Left colon (tissue), 2 donors: ENCODE data around the gene HEXIM1. TPM values are rescaled to one million over a fixed set of nuclear protein-coding genes. Genes with fewer than 3 reads are reported as not detected.
"Not testable (repeated sequence)": the region's sequence is repeated elsewhere in the genome, so short reads cannot be mapped to it uniquely, and the experiment has no call there.

Source experiments
- ATAC-seq: fragments of 200-7000 bp; cut with Tn5 transposase; one replicate; pipeline ENCODE4 v1.9.1; 2020; ENCODE audit warnings: mild to moderate bottlenecking, moderate library complexity
- DNase-seq, 2 donors: peaks; one replicate each; pipeline ENCODE4 v3.0.0-alpha.2; 2020
- intact Hi-C, 2 donors: fragments of 100-400 bp; cut with DNase I in 1 of 2; cut with micrococcal nuclease in 1 of 2; formaldehyde crosslinking; loops; one replicate each; pipeline versions ENCODE4 v1.11.2 to v1.14.0; 2022; cut with DNase I, micrococcal nuclease
- total RNA-seq, 2 donors: library from RNA; stranded (reverse); fragmentation: NEBNext Ultra II Directional; extraction: Animal tissue kit (Norgen Biotek cat#: 25700); gene quantifications; one replicate each; pipeline ENCODE4 v1.2.1, GENCODE V29; 2021
- donor health status: DM: no; HTN: no; CAD: no.
- donor health status: DM: yes; HTN: yes; CAD: no.

HEXIM1 gene
- total RNA-seq, 2 donors from 2014 or later: 36.1 to 46.7 TPM

DNA sequence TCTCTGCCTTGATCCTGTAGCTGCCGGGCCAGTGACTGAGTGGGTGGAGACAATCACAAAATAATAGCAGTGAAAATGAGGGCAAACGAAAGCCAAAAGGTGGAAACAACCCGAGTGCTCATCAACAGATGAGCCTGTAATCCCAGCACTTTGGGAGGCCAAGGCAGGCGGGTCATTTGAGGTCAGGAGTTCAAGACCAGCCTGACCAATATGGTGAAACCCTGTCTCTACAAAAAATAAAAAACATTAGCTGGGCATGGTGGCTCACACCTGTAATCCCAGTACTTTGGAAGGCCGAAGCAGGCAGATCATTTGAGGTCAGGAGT is 23.5 kb upstream of the HEXIM1 start:
- ATAC-seq, DNase-seq, intact Hi-C loops: not testable (repeated sequence)

DNA sequence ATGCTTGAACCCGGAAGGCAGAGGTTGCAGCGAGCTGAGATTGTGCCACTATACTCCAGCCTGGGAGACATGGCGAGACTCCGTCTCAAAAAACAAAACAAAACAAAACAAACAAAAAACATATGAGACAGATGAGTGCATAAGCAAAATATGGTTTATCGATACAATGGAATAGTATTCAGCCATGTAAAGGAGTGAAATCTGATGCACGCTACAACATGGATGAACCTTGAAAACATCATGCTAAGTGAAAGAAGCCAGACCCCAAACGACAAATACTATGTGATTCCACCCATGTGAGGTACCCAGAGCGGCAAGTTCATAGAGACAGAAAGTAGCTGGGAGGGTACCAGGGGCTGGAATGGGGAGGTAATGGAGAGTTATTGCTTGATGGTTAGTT is 22.8 kb upstream of the HEXIM1 start:
- intact Hi-C loops: no loop called here
- ATAC-seq (no peak), DNase-seq (no peak)

DNA sequence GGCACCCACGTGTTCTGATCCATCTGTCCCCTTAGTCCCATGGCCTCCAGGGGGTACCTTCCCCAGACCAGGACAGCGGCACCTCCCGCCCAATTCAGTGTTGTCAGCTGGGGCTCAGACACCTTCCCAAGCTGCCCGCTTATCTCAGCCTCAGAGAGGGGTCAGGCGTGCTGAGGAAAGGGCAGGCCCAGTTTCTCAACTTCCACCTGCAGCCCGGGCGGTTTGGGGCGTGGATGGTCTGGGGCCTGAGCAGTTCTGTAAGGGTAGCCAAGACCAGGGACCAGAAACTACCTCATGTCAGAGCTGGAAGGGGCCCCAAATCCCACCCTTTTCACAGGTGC is 21.1 kb upstream of the HEXIM1 start:
- intact Hi-C loops: no loop called here
- peak; percentile 6 for ATAC-seq

DNA sequence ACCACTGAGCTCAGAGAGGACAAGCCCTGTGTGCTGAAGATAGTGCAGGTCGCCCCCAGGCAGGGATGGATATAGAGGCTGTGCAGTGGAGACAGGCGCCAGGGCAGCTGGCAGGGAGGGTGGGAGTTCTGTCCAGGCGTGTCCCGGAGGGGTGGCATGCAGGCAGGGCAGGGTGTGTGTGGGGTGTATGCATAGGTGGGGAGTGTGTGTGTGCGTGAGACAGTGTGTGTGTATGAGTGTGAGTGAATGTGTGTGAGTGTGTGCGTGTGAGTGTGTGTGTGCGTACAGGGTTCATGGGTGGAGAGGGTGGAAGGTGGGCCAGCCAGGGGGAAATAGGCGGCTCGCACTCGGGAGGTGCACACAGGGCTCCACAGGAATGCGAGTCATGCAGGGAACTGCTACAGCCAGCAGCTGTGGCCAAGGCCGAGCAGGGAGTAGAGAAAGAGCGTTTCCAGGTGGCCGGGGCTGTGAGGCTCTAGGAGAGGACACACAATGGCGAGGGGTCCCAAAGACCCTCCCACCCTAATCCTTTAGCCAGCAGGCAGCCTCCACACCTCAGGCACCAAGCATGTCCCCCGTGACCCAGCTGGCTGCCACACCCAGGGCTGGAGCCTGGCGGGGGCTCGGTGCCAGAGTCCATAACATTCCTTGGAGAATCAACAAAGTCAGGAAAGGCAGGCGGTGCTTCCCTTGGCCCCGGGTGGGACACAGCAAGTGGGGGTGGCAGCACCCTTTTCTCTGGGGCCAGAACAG is 20.6 kb upstream of the HEXIM1 start:
- peak; percentile 49 for ATAC-seq
- intact Hi-C loops: no loop called here
- DNase-seq: peak; percentile 88 to 91

More for the DNA sequence above, 21.1 kb upstream of the HEXIM1 start:
- DNase-seq: peak; percentile 66 to 68

DNA sequence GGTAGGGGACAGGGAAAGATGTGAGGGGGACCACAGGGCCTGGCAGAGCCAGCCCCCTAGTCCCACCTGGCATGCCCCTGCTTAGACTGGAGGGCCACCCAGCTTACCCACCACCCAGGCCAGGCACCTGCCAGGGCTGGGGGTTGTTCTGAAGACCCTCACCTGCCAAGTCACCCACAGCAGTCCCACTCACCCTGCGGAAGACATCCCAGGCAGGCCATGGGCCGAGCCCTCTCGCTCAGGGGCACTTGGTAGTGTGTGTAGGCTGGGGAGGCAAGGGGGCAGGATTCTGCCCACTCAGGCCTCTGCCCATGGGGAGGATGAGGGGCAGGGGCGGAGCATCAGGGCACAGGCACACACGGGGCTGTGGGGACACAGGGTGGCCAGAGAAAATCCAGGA is 19.9 kb upstream of the HEXIM1 start:
- DNase-seq (peak in 1 of 2 donors; percentile 43), ATAC-seq (no peak)
- intact Hi-C loops: no loop called here

DNA sequence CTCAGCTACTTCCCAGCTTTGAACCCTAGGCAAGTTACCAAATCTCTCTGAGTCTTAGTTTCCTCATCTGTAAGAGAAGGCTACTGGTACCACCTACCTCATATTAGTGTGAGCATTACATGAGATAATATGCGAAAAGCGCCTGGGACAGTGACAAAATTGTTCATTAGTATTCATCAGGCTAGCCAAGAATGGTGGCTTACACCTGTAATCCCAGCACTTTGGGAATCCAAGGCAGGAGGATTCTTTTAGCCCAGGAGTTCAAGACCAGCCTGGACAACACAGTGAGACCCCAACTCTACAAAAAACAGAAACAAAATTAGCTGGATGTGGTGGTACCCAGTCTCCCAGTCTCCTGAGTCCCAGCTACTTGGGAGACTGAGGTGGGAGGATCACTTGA is 19.3 kb upstream of the HEXIM1 start:
- ATAC-seq (no peak), DNase-seq (no peak)
- intact Hi-C loops: no loop called here

DNA sequence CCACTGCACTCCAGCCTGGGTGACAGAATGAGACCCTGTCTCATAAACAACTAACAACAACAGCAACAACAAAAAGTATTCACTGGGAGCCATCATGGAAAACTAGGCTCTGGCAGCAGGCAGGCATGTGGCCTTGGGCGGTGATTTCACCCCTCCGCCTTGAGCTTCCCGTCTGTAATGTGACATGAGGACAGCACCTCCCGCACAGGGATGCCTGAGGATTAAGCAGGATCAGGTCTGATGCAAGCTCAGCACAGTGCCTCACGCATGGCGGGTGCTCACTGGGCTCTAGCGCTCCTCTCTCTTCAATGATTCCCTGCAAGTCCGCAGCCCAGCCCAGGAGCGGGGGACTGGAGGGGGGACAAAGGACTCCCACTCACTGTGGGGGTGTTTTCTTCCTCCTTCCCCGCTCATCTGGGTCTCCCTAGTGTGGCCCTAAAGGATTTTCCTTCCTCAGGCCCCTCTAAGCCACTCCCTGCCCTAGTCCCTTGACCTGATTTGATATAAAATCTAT is 18.8 kb upstream of the HEXIM1 start:
- peak; percentile 7 for ATAC-seq
- peak; percentile 53 to 64 for DNase-seq
- intact Hi-C loops: no loop called here

DNA sequence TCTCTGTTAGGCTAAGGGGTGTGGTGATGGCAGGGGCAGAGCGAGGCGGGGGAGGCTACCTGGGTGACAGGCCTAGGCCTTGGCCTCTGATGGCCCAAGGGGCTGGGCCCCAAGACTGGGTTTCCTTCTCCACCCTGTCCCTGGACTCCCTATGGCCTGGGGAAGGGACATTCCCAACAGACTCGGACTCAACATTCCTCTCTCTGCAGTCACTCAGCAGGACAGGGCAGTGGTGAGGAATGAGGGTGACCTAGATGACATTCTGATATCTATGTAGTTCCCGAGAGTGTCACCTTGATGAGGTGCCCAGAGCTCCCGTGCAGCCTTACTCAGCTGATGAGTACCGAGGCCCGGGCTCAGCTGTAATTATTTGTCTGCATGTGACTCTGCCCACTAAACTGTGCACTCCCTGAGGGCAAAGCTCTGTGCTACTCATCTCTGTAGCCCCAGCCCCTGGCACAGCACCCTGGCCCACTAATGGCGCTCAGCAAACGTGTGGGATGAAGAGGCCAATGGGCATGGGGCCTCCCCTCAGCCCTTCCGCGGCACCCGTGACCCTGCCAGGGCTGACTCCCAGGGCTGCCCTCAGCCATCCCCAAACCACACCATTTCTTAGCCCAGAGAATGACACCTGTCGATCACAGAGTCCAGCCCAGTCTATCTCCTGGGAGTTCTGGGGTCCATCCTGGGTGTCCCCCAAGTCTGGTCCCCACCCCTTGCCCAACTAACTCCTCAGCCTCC is 18.2 kb upstream of the HEXIM1 start:
- peak; percentile 76 to 88 for DNase-seq
- intact Hi-C loops: loop anchor here in 1 of 2 donors (10.0 kb wide), 1 partner anchor 65 kb away; no protein-coding TSS in a partner anchor
- ATAC-seq: peak; percentile 54

DNA sequence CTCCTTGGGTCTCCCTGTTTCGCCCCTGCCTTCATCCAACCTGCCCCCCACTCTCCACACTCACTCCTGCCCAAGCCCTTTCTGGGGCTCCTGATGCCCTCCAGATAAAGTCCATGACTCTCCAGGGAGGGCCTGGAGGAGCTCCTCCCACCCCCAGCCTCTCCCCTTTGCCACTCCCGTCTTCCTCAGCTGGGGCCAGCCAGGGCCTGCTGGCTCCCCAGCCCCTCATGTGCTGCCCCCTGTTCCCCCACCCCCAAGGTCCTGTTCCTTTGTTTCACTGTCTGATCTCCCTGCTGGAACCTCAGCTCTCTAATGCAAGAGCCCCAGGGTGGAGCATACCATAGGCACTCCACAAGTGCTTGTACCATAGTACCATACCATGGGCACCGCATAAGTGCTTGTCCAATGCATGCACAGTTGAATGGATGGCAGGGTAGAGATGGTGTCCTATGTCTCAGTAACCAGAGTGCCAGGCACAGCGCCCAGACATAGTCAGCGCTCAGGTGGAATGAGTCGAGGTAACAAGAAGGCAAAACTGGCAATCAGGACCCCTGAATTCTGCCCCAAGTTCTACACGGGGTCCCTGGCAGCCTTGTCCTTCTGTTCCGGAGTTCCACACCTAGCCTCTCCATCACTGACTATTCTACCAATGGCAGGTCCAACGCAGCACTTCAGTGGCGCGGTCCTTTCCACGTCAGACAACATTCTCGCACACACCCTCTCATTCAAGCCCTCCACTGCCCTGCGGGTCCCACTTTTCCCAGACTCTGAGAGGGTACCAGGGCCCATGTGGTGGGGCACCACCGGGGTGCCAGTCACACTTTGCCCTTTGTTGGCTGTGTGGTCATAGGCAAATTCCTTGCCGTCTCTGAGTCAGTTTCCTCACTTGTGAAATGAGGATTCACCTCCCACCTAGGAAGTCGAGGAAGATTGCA is 17.3 kb upstream of the HEXIM1 start:
- DNase-seq (peak in 1 of 2 donors; percentile 50), ATAC-seq (peak; percentile 18)
- intact Hi-C loops: loop anchor here in 1 of 2 donors (10.0 kb wide), 1 partner anchor 64 kb away; no protein-coding TSS in a partner anchor

DNA sequence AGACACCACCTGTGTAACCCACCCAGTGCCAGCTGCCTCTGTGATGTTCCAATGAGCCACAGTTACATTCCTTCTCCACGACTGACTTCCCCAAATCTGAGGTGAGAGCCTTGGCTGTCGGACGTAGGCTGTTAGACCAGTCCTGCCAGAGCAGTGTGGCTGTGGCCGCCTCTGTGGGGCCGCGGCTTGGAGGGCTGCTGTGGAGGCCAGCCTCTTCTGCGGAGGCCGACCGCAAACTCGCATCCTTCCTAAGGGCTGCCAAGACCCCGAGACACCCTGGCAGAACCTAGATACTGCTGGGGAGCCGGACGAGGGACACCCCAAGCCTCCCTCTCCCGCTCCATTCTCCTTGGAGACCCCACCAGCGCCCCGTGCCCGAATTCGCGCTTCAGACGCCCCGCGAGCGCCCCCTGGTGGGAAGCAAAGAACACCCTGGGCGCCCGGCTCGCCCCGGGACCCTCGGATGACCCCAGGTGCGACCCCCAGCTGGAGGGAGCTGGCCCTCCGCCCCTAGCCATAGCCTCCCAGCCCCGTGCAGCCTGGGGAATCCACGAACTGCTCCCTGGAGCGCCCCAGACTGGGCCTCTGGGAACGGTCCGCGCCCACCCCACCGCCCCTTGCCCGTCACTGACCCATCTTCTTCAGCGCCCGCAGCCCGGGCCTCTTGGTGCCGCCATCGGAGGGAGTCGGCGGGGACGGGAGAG is 16.5 kb upstream of the HEXIM1 start:
- intact Hi-C loops: loop anchor here in 1 of 2 donors (10.0 kb wide), 1 partner anchor 63 kb away; no protein-coding TSS in a partner anchor
- no peak for ATAC-seq

DNA sequence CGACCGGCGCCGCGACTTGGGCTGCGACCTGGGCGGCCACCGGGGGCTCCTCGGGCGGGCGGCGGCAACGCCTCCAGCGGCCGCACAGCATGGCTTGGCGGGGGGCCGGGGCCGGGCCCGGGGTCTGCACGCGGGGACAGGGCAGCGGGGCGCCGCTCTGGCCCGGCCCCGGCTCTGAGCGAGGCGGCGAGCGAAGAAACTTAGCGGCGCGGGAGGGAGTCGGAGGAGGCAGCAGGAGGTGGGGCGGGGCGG is 16.0 kb upstream of the HEXIM1 start, which contains the start of gene PLCD3:
TSS of gene PLCD3 (minus strand) at position 196 of the 252 bp plus-strand sequence. CDS start at position 91, 105 bp downstream.
- DNase-seq: peak in 1 of 2 donors; percentile 74
- no peak for ATAC-seq
- intact Hi-C loops: loop anchor here in 1 of 2 donors (10.0 kb wide), 1 partner anchor 63 kb away; no protein-coding TSS in a partner anchor

More for the DNA sequence above, 16.5 kb upstream of the HEXIM1 start:
- peak; percentile 48 to 71 for DNase-seq

DNA sequence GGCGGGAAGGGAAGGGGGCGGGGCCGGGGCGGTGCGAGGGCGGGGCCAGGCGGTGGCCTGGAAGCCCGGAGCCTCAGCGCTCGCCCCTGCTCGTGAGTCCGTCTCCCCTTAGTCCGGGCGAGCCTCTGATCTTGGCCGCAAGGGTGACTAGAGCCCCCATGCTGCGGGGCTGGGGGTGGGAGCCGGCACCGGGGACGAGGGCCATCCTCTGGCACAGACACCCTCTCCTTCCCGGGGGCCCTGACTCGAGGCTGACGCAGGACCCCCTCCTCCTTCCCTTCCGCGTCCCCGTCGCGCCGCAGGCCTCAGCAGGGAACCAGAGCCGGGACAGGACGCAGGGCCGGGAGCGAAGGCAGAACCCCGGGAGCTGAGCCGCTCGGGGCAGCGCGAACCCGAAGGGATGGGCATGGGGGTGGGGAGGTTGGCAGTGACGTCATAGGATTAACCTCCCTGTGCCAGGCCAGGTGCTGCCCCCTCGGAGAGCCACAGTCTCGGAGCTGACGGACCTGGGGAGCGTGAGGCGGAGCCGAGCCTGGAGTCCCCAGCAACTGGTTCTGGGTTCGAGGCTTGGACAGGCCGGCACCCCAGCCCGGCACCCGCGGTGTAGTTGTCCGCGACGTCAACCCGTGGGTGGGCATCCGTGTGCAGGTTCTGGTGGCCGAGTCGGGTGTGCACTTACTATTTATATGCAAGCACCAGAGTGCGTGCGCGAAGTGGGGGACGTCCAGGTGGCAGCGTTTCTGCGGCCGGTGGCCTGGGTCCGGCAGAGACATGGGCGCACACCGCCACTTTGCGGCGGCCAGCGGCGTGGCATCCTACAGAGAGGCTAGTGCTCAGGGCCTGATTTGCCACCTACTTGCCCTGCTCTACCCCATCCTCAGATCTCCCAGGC is 15.5 kb upstream of the HEXIM1 start:
- intact Hi-C loops: loop anchor here in 1 of 2 donors (10.0 kb wide), 1 partner anchor 62 kb away; no protein-coding TSS in a partner anchor
- DNase-seq (peak; percentile 84 to 89), ATAC-seq (peak; percentile 49)

DNA sequence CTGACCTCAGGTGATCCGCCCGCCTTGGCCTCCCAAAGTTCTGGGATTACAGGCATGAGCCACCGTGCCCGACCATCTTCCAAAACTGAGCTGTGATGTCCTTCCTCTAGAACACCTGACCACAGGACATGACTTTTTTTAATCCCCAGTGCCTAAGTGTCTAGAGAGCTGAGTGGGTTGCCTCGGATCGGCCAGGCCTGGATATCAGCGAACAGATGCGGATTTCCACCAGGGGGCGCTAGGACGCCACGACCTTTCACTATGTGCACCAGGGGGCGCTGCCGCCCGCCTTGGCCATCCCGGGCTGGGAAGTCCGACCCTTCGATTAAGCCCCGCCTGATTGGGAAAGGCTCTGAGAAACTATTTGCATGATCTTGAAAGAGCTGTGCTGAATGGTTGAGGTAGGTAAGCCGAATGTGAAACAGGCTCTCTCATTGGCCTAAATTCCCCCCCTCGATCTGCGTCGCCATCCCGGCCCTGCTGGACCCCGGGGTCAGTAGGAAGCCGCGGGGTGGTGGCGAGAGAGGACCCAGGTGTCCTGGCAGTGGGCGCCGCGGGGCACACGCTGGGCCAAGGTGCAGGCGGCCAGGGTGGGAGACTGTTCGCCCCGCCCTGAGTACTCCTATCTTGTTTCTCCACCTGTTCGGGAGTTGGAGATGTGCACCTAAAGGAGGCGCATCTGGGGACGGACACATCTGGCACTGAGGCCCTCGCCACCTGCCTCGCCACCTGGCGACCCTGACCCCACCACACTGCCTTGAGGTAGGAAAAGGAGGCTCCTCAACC is 12.9 kb upstream of the HEXIM1 start, which contains the start of gene ACBD4:
TSS of gene ACBD4 (plus strand) at position 496 of the 786 bp plus-strand sequence. CDS start 458 bp downstream, outside the sequence.
- intact Hi-C loops: loop anchor here (5.0 to 10.0 kb wide), 2 partner anchors 59 to 62 kb away; no protein-coding TSS in a partner anchor
- DNase-seq: peak; percentile 94 to 96
- peak; percentile 69 for ATAC-seq

DNA sequence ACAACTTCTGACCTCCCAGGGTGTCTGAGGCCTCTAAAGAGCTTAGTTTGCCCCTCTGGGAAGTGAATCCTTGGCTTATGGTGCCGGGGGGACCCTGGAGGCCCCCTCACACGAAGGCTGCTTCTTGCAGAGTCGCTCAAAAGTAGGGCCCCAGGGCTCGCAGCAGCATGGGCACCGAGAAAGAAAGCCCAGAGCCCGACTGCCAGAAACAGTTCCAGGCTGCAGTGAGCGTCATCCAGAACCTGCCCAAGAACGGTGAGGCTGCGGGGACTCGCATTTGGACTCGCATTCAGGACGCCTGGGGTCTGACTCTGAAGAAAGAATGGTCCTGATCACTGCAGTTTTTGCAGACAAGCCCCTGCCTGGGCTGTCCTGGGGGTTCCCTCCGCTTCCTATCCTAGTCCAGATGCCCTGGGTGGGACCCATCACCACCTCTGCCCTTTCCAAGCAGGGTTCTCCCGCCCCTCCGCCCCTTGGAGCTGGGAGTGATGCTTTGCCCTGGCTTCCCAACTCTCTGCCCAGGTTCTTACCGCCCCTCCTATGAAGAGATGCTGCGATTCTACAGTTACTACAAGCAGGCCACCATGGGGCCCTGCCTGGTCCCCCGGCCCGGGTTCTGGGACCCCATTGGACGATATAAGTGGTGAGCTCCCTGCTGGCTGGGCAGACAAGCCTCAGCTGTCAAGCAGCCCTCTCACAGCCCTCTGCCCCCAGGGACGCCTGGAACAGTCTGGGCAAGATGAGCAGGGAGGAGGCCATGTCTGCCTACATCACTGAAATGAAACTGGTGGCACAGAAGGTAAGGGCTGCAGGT is 12.1 kb upstream of the HEXIM1 start:
- DNase-seq (no peak), ATAC-seq (no peak)
- intact Hi-C loops: loop anchor here (5.0 to 10.0 kb wide), 2 partner anchors 59 to 61 kb away; no protein-coding TSS in a partner anchor

DNA sequence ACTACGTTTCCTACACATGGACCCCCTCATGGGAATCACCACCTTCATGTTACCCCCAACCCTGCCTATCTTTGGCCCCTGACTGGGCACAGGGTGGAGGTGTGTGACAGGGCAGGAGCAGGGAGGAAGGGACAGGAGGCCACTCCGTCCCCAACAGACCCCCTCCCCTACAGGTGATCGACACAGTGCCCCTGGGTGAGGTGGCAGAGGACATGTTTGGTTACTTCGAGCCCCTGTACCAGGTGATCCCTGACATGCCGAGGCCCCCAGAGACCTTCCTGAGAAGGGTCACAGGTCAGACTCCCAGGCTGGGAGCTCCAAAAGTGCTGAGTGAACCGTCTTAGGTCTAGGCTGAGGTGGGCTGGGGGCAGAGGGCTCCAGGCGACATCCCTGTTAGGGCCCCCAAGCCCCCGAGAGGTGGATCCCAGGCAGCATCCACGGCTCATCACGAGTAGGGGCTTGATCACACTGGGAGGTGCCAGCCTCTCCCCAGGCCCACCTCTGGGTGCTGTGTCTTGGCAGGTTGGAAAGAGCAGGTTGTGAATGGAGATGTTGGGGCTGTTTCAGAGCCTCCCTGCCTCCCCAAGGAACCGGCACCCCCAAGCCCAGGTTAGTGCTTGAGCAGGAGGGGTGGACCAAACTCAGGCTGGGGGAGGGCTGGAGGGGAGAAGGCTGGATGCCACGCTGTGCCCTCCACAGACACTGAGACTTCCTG is 11.3 kb upstream of the HEXIM1 start:
- intact Hi-C loops: loop anchor here (5.0 to 10.0 kb wide), 2 partner anchors 58 to 60 kb away; no protein-coding TSS in a partner anchor
- DNase-seq: no peak

More for the DNA sequence above, 11.3 kb upstream of the HEXIM1 start:
- ATAC-seq: no peak
